K562 (cell line): ENCODE data around the gene ZNF667. TPM values are rescaled to one million over a fixed set of nuclear protein-coding genes. Genes with fewer than 3 reads are reported as not detected.

Experiments
- ATAC-seq: fragments of 200-7000 bp; cut with Tn5 transposase; 3 replicates; pipeline ENCODE4 v1.9.1; 2020; ENCODE audit warnings: moderate library complexity
- BruUV-seq: library from RNA; stranded (reverse); fragments of 400-500 nt; replicated peaks from 2 replicates; lab custom pipeline; 2021; lab: Mats Ljungman, UMichigan
- CTCF ChIA-PET: fragments of 300-600 bp; formaldehyde crosslinking; extraction: SDS; loops from one replicate; lab custom pipeline; 2021; ENCODE audit warnings: low intra/inter-chr PET ratio; lab: Yijun Ruan, JAX
- POLR2A ChIA-PET: fragments of 300-600, 350-650 bp; sonication (Branson Sonifier 250); formaldehyde crosslinking; extraction: SDS; loops from one replicate; lab custom pipeline; 2021; ENCODE audit warnings: antibody characterized with exemption, inconsistent platforms; lab: Yijun Ruan, JAX
- DNase-seq, 4 experiments: peaks; one replicate each; pipeline versions ENCODE4 v3.0.0 to v3.0.0-alpha.2; 2011 to 2018; ENCODE audit warnings: low spot score in 3 of 4, mixed read lengths in 3 of 4; ENCODE audit errors: extremely low read depth in 1 of 4
- FAIRE-seq: peaks from 2 replicates; lab custom pipeline; 2011; peaks lifted over from hg19 to GRCh38; lab: Jason Lieb, UNC
- H2AFZ ChIP-seq: 2 replicates; pipeline ENCODE4 v1.6.0; 2011; ENCODE audit warnings: low read depth, low read length, control low read depth, inconsistent platforms
- H3K27ac ChIP-seq: fragments of 200-600 bp; 3 replicates; pipeline ENCODE4 v1.8.0; 2011; ENCODE audit warnings: low read depth, mild to moderate bottlenecking, control low read depth, inconsistent platforms, low read length, moderate library complexity, mixed read lengths; ENCODE audit errors: extremely low read depth
- H3K27me3 ChIP-seq, 2 experiments: fragments of 300-600 bp in 1 of 2; 2 replicates in 1 of 2; 3 replicates in 1 of 2; pipeline versions ENCODE4 v1.6.0 to v1.8.0; 2011; ENCODE audit warnings: inconsistent platforms in 2 of 2, low read length in 2 of 2, mild to moderate bottlenecking in 1 of 2, mixed read lengths in 1 of 2, moderate library complexity in 1 of 2; ENCODE audit not compliant: control insufficient read depth in 2 of 2, insufficient read depth in 2 of 2
- H3K36me3 ChIP-seq: fragments of 300-600 bp; 3 replicates; pipeline ENCODE4 v1.8.0; 2011; ENCODE audit warnings: mild to moderate bottlenecking, low read length, inconsistent platforms; ENCODE audit not compliant: control insufficient read depth, insufficient read depth
- H3K4me1 ChIP-seq, 2 experiments: fragments of 200-600 bp in 1 of 2; replicated peaks in 1 of 2; 2 replicates in 1 of 2; 3 replicates in 1 of 2; pipeline versions ENCODE4 v1.5.1 to v1.8.0; 2011; ENCODE audit warnings: inconsistent platforms in 2 of 2, low read length in 2 of 2, mild to moderate bottlenecking in 1 of 2, mixed read lengths in 1 of 2, moderate library complexity in 1 of 2; ENCODE audit not compliant: control insufficient read depth in 2 of 2, insufficient read depth in 2 of 2
- H3K4me2 ChIP-seq: 2 replicates; pipeline ENCODE4 v1.6.1; 2011; ENCODE audit warnings: low read length, control low read depth, inconsistent platforms, mixed read lengths; ENCODE audit not compliant: insufficient read depth
- H3K4me3 ChIP-seq: fragments of 200-600 bp; sonication (generic), shearing (Covaris generic); 2 replicates; pipeline ENCODE4 v1.5.1; 2016; ENCODE audit warnings: control low read depth, inconsistent platforms
- H3K79me2 ChIP-seq: fragments of 200-600 bp; 3 replicates; pipeline ENCODE4 v1.8.0; 2011; ENCODE audit warnings: low read length, inconsistent platforms; ENCODE audit not compliant: control insufficient read depth, insufficient read depth
- H3K9ac ChIP-seq, 2 experiments: 2 replicates each; pipeline versions ENCODE4 v1.6.0 to v1.6.1; 2011; ENCODE audit warnings: low read depth in 2 of 2, low read length in 2 of 2, control low read depth in 1 of 2, inconsistent platforms in 1 of 2, mild to moderate bottlenecking in 1 of 2, mixed read lengths in 1 of 2; ENCODE audit not compliant: insufficient read depth in 1 of 2
- H3K9me1 ChIP-seq: one replicate; pipeline ENCODE4 v1.6.0; 2011; ENCODE audit warnings: inconsistent platforms, mild to moderate bottlenecking, low read length, moderate library complexity; ENCODE audit not compliant: control insufficient read depth, insufficient read depth
- H3K9me3 ChIP-seq: replicated peaks from 2 replicates; pipeline ENCODE4 v1.5.1; 2011; ENCODE audit warnings: low read depth, low read length, inconsistent platforms; ENCODE audit not compliant: control insufficient read depth, insufficient read depth
- H4K20me1 ChIP-seq: replicated peaks from 2 replicates; pipeline ENCODE4 v1.6.1; 2011; ENCODE audit warnings: low read length, inconsistent platforms, mixed read lengths; ENCODE audit not compliant: control insufficient read depth, insufficient read depth
- ARID1B ChIP-seq: fragments of 450-650 bp; IDR thresholded peaks from 2 replicates; pipeline ENCODE4 v1.6.1; 2016; ENCODE audit warnings: antibody characterized with exemption, mild to moderate bottlenecking, inconsistent platforms
- BCOR ChIP-seq: fragments of 450-650 bp; IDR thresholded peaks from 2 replicates; pipeline ENCODE4 v1.6.1; 2016
- CBFA2T2 ChIP-seq: fragments of 450-650 bp; conservative IDR thresholded peaks from 2 replicates; pipeline ENCODE4 v1.6.1; 2017; ENCODE audit warnings: mild to moderate bottlenecking
- CBFA2T3 ChIP-seq: fragments of 450-650 bp; IDR thresholded peaks from 2 replicates; pipeline ENCODE4 v1.6.1; 2017
- CXXC5 ChIP-seq: fragments of 250-450 bp; sonication (Bioruptor Pico); IDR thresholded peaks from 2 replicates; pipeline ENCODE4 v1.8.0; 2022; ENCODE audit warnings: inconsistent platforms, mild to moderate bottlenecking, moderate library complexity
- KDM1A ChIP-seq, 2 experiments: fragments of 450-650 bp; IDR thresholded peaks; 2 replicates each; pipeline ENCODE4 v1.6.1; 2016; ENCODE audit warnings: mild to moderate bottlenecking in 2 of 2
- NCOR1 ChIP-seq: fragments of 450-650 bp; IDR thresholded peaks from 2 replicates; pipeline ENCODE4 v1.6.1; 2016; ENCODE audit warnings: mild to moderate bottlenecking, moderate library complexity
- NFXL1 ChIP-seq: fragments of 450-650 bp; formaldehyde crosslinking; IDR thresholded peaks from 2 replicates; pipeline ENCODE4 v1.4.0; 2021; ENCODE audit warnings: mild to moderate bottlenecking
- SOX6 ChIP-seq: fragments of 450-650 bp; IDR thresholded peaks from 2 replicates; pipeline ENCODE4 v1.6.1; 2014; ENCODE audit warnings: mild to moderate bottlenecking
- TAL1 ChIP-seq: fragments of 450-650 bp; IDR thresholded peaks from 2 replicates; pipeline ENCODE4 v1.6.1; 2016; ENCODE audit warnings: mild to moderate bottlenecking
- TCF3 ChIP-seq: sonication (generic); formaldehyde crosslinking; IDR thresholded peaks from 2 replicates; pipeline ENCODE4 v1.4.0; 2020; ENCODE audit warnings: mild to moderate bottlenecking, missing genetic modification reagents
- TEAD4 ChIP-seq, 2 experiments: sonication (generic) in 1 of 2; formaldehyde crosslinking in 1 of 2; IDR thresholded peaks; 2 replicates each; pipeline versions ENCODE4 v1.6.1 to v1.8.0; 2012 to 2022; ENCODE audit warnings: borderline replicate concordance in 1 of 2, inconsistent platforms in 1 of 2, low read length in 1 of 2, mild to moderate bottlenecking in 1 of 2, missing genetic modification reagents in 1 of 2
- ZNF589 ChIP-seq: fragments of 200-800 bp; sonication (Bioruptor generic); IDR thresholded peaks from 2 replicates; pipeline ENCODE4 v1.6.1; 2016; ENCODE audit warnings: low read depth, missing genetic modification characterization, missing compliant biosample characterization
- WGBS: fragments of 100-300 bp; shearing (Covaris generic); methylation state at CpG from one replicate; pipeline ENCODE4 v1.1.6; 2016; ENCODE audit warnings: low coverage, mixed read lengths; ENCODE audit not compliant: insufficient coverage; ENCODE audit errors: missing lambda C conversion rate; 5-methylcytosine and 5-hydroxymethylcytosine counted together
- in situ Hi-C: fragments of 300-500 bp; cut with MboI; formaldehyde crosslinking; loops from 4 replicates; pipeline ENCODE4 v1.15.0; 2018; ENCODE audit warnings: inconsistent platforms, mixed read lengths
- intact Hi-C: fragments of 100-400 bp; cut with micrococcal nuclease; formaldehyde crosslinking; loops from 2 replicates; pipeline ENCODE4 v1.14.2; 2022
- polyA plus RNA-seq, 8 experiments: library from polyadenylated mRNA; depleted of rRNA in 4 of 8; stranded (reverse) in 5 of 8; unstranded in 3 of 8; fragments of >200 nt; fragmentation: Nextera tagmentation in 2 of 8; fragmentation: Illumina TruSeq in 1 of 8; extraction: Ambion mirVana in 2 of 8; extraction: Trizol in 1 of 8; gene quantifications; 2 replicates each; pipeline versions ENCODE4 v1.2.1 to v1.2.3, GENCODE V29; 2011 to 2014; ENCODE audit warnings: inconsistent platforms in 1 of 8, missing spikeins in 1 of 8
- total RNA-seq, 7 experiments: library from RNA; depleted of rRNA in 6 of 7; stranded (reverse); fragments of >200 nt in 6 of 7; fragmentation: Illumina TruSeq in 2 of 7; extraction: Trizol in 2 of 7; gene quantifications; 2 replicates each; pipeline versions ENCODE4 v1.2.1 to v1.2.3, GENCODE V29; 2011 to 2021; ENCODE audit warnings: low replicate concordance in 1 of 7
- TF ChIP-seq, protein P1 (sequence below): fragments of 250-450 bp; sonication (Bioruptor Pico); IDR thresholded peaks from 2 replicates; pipeline ENCODE4 v1.5.0; 2021; ENCODE audit warnings: mild to moderate bottlenecking, borderline replicate concordance
- TF ChIP-seq, protein P2 (sequence below): fragments of 250-450 bp; sonication (Bioruptor Pico); IDR thresholded peaks from 2 replicates; pipeline ENCODE4 v1.4.0; 2020; ENCODE audit warnings: mild to moderate bottlenecking, moderate library complexity, borderline replicate concordance

Gene ZNF667
- total and polyA plus RNA-seq, 9 of the 15 experiments (the other 6 are each of a cell fraction or from before 2014, with no cell fraction given) = not detected

DNA sequence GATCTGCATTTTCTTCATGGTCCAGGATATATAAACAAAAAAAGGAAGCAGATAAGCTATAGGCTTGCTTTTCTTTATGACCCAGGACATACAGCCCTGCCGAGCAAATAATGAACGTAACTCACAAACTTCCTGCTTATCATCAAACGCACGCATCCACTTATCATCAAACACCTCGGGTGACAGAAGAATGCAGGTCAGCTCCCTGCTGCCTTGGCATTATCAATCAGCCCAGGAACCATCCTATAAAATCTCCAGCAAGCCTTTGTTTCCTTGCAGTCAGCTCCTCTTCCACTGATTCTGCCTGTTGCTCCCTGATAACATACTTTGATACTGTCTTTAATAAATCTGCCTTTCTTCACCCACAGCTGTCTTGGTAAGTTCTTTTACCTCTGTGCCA, 78.3 kb downstream of the ZNF667 start:
- Histone ChIP-seq H3K9ac (no peak overlapping the region), H3K4me3 (no peak overlapping the region), H3K36me3 (no peaks in the 10 kb centered on the region), H3K27ac (no peak overlapping the region), H3K79me2 (no peaks in the 10 kb centered on the region), H2AFZ (no peak overlapping the region), H3K9me1 (no peaks in the 10 kb centered on the region), H3K27me3 (no peaks in the 10 kb centered on the region), H3K4me1 (peaks cover 4% of the 10 kb centered on the region in 2 experiments; a peak in 4 of 5 replicates), H4K20me1 (no peaks in the 10 kb centered on the region), H3K4me2 (no peak overlapping the region), H3K9me3 (peaks cover 9% of the 10 kb centered on the region)
- in situ Hi-C loops (no loop called here), intact Hi-C loops (no loop called here)
- WGBS = 0% methylated on average over 5 of the region's 5 CpGs
- CTCF ChIA-PET = no interaction called here
- DNase-seq (peak in 1 of 4 experiments; percentile 29), FAIRE-seq (no peak), ATAC-seq (no peak)
- no TSS peak for BruUV-seq
- POLR2A ChIA-PET = no interaction called here
- TF ChIP-seq CXXC5 (CRISPR knock-in tag) = 0 out of 2 replicates have a peak, but pooled peaks have one; percentile 15
- TF ChIP-seq TAL1 = peak; percentile 64
- TF ChIP-seq CBFA2T3 = peak; percentile 79
- peak; percentile 61 for TF ChIP-seq TEAD4 (IDR thresholded peaks at IDR 0.05; ENCODE audit: low read length)
- no peak for TF ChIP-seq TEAD4 (CRISPR knock-in tag; IDR thresholded peaks at IDR 0.05; ENCODE audit: borderline replicate concordance)
- TF ChIP-seq BCOR = no peak
- TF ChIP-seq SOX6 = peak; percentile 62; the same call in 1 of the 2 replicates
- peak; percentile 66 for TF ChIP-seq CBFA2T2
- TF ChIP-seq NFXL1 = no peak
- peak in 1 of 2 experiments; percentile 42; a peak in 1 of 4 replicates for TF ChIP-seq KDM1A (IDR thresholded peaks at IDR 0.05)
- peak; percentile 67 for TF ChIP-seq ARID1B
- TF ChIP-seq NCOR1 = peak; percentile 41; the same call in 1 of the 2 replicates
- no peak for TF ChIP-seq ZNF589 (CRISPR knock-in tag)
- TF ChIP-seq, protein P1, sequence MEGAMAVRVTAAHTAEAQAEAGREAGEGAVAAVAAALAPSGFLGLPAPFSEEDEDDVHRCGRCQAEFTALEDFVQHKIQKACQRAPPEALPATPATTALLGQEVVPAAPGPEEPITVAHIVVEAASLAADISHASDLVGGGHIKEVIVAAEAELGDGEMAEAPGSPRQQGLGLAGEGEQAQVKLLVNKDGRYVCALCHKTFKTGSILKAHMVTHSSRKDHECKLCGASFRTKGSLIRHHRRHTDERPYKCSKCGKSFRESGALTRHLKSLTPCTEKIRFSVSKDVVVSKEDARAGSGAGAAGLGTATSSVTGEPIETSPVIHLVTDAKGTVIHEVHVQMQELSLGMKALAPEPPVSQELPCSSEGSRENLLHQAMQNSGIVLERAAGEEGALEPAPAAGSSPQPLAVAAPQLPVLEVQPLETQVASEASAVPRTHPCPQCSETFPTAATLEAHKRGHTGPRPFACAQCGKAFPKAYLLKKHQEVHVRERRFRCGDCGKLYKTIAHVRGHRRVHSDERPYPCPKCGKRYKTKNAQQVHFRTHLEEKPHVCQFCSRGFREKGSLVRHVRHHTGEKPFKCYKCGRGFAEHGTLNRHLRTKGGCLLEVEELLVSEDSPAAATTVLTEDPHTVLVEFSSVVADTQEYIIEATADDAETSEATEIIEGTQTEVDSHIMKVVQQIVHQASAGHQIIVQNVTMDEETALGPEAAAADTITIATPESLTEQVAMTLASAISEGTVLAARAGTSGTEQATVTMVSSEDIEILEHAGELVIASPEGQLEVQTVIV (CRISPR knock-in tag) = no peak
- TF ChIP-seq, protein P2, sequence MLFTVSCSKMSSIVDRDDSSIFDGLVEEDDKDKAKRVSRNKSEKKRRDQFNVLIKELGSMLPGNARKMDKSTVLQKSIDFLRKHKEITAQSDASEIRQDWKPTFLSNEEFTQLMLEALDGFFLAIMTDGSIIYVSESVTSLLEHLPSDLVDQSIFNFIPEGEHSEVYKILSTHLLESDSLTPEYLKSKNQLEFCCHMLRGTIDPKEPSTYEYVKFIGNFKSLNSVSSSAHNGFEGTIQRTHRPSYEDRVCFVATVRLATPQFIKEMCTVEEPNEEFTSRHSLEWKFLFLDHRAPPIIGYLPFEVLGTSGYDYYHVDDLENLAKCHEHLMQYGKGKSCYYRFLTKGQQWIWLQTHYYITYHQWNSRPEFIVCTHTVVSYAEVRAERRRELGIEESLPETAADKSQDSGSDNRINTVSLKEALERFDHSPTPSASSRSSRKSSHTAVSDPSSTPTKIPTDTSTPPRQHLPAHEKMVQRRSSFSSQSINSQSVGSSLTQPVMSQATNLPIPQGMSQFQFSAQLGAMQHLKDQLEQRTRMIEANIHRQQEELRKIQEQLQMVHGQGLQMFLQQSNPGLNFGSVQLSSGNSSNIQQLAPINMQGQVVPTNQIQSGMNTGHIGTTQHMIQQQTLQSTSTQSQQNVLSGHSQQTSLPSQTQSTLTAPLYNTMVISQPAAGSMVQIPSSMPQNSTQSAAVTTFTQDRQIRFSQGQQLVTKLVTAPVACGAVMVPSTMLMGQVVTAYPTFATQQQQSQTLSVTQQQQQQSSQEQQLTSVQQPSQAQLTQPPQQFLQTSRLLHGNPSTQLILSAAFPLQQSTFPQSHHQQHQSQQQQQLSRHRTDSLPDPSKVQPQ (CRISPR knock-in tag) = no peak
- peak; percentile 46; the same call in 1 of the 2 replicates for TF ChIP-seq TCF3 (CRISPR knock-in tag)
